ENCODE data around the gene TAX1BP3. TPM values are rescaled to one million over a fixed set of nuclear protein-coding genes. Genes with fewer than 3 reads are reported as not detected.

Gene TAX1BP3
- total and polyA plus RNA-seq, 9 of the 15 experiments (the other 6 are each of a cell fraction or from before 2014, with no cell fraction given) = 0.99 to 14.5 (median 6.2) TPM

GRCh38 chr17:3667366-3668278, 756 bp downstream of the TAX1BP3 start (continued):
- TF ChIP-seq PPARD (CRISPR knock-in tag; IDR thresholded peaks at IDR 0.05) = no peak
- no peak for TF ChIP-seq ZNF696 (CRISPR knock-in tag; conservative IDR thresholded peaks at IDR 0.05)
- TF ChIP-seq E2F1 (CRISPR knock-in tag; IDR thresholded peaks at IDR 0.05) = no peak
- TF ChIP-seq SIN3B (IDR thresholded peaks at IDR 0.05; ENCODE audit: low read depth) = no peak
- TF ChIP-seq ARHGAP35 (IDR thresholded peaks at IDR 0.05; ENCODE audit: partially characterized antibody) = no peak
- TF ChIP-seq CBX3 (IDR thresholded peaks at IDR 0.05; ENCODE audit: borderline replicate concordance in 1 of 2, low read length in 2 of 2) = no peak
- TF ChIP-seq XRCC5 (IDR thresholded peaks at IDR 0.05; ENCODE audit: low read depth, low read length) = no peak; the same call in 1 of the 2 replicates
- no peak for TF ChIP-seq ZNF24 (IDR thresholded peaks at IDR 0.05)
- TF ChIP-seq LEF1 (IDR thresholded peaks at IDR 0.05) = no peak; the same call in 1 of the 2 replicates
- no peak for TF ChIP-seq ZNF232 (CRISPR knock-in tag; IDR thresholded peaks at IDR 0.05)
- TF ChIP-seq ZNF124 (CRISPR knock-in tag; IDR thresholded peaks at IDR 0.05) = no peak
- TF ChIP-seq SNIP1 (IDR thresholded peaks at IDR 0.05; ENCODE audit: low read depth) = no peak
- TF ChIP-seq ZNF197 (CRISPR knock-in tag; IDR thresholded peaks at IDR 0.05; ENCODE audit: low read depth) = no peak
- TF ChIP-seq PBX2 (CRISPR knock-in tag; IDR thresholded peaks at IDR 0.05; ENCODE audit: low read depth) = no peak
- TF ChIP-seq PBX2 (tag; conservative IDR thresholded peaks at IDR 0.05; ENCODE audit: low read depth) = no peak
- no peak for TF ChIP-seq ZBTB12 (CRISPR knock-in tag; IDR thresholded peaks at IDR 0.05)
- peak; percentile 16; the same call in 1 of the 2 replicates for TF ChIP-seq ZNF436 (CRISPR knock-in tag; IDR thresholded peaks at IDR 0.05)
- no peak for TF ChIP-seq NFE2L1 (tag; IDR thresholded peaks at IDR 0.05; ENCODE audit: borderline replicate concordance, low read depth)
- no peak for TF ChIP-seq KLF10 (CRISPR knock-in tag; IDR thresholded peaks at IDR 0.05)
- TF ChIP-seq FOXP4 (CRISPR knock-in tag; IDR thresholded peaks at IDR 0.05; ENCODE audit: borderline replicate concordance) = no peak

Measured in K562 (cell line).